ENCODE data around the gene HSD17B4. TPM values are rescaled to one million over a fixed set of nuclear protein-coding genes. Genes with fewer than 3 reads are reported as not detected.

The HSD17B4 gene
- total RNA-seq, 2 donors from 2014 or later = 453 to 480 TPM

- peaks cover 37% of the 10 kb centered on the region for H3K9me3 ChIP-seq (ENCODE audit: control insufficient read depth, low read length)
- DNase-seq = no peak
- H3K4me3 Mint-ChIP-seq = no peak overlapping the region
- no peak for TF ChIP-seq CTCF (conservative IDR thresholded peaks at IDR 0.05)
- peaks cover 18% of the 10 kb centered on the region for H3K9me3 Mint-ChIP-seq
- no peaks in the 10 kb centered on the region for H3K4me1 ChIP-seq (ENCODE audit: control insufficient read depth, insufficient read depth, low read length)
- peaks cover 42% of the 10 kb centered on the region for H3K36me3 ChIP-seq (ENCODE audit: control insufficient read depth, insufficient read depth, low read length)
- no peaks in the 10 kb centered on the region for H3K27me3 ChIP-seq (ENCODE audit: control insufficient read depth, insufficient read depth, low read length, poor library complexity, severe bottlenecking)
- peaks cover 20% of the 10 kb centered on the region for H3K4me1 Mint-ChIP-seq
- 88% methylated on average over 1 of the region's 1 CpG; no CpG with 5 or more reads in 1 of the 2 experiments for WGBS, 2 experiments (ENCODE audit: insufficient coverage in 1 of 2, insufficient read length in 1 of 2)
- no peak overlapping the region for H3K27ac Mint-ChIP-seq
- H3K27ac ChIP-seq (ENCODE audit: low read depth, low read length) = no peak overlapping the region
- peak overlapping the region; percentile 0 for H3K4me3 ChIP-seq (ENCODE audit: low read length)
- H3K27me3 Mint-ChIP-seq (ENCODE audit: insufficient read depth) = no peaks in the 10 kb centered on the region
- H3K9ac ChIP-seq (ENCODE audit: extremely low read depth, low read length, poor library complexity, severe bottlenecking) = no peak overlapping the region
- peaks cover 75% of the 10 kb centered on the region for H3K36me3 Mint-ChIP-seq (ENCODE audit: low read depth)
These were observed 16.0 kb downstream of the HSD17B4 start for GRCh38 chr5:119468286-119468685.

- H3K27me3 Mint-ChIP-seq (ENCODE audit: insufficient read depth) = no peaks in the 10 kb centered on the region
- H3K9me3 Mint-ChIP-seq = peaks cover 16% of the 10 kb centered on the region
- no peaks in the 10 kb centered on the region for H3K4me1 ChIP-seq (ENCODE audit: control insufficient read depth, insufficient read depth, low read length)
- H3K4me3 Mint-ChIP-seq = no peak overlapping the region
- peaks cover 75% of the 10 kb centered on the region for H3K36me3 Mint-ChIP-seq (ENCODE audit: low read depth)
- H3K9me3 ChIP-seq (ENCODE audit: control insufficient read depth, low read length) = peaks cover 32% of the 10 kb centered on the region
- H3K27me3 ChIP-seq (ENCODE audit: control insufficient read depth, insufficient read depth, low read length, poor library complexity, severe bottlenecking) = no peaks in the 10 kb centered on the region
- peaks cover 23% of the 10 kb centered on the region for H3K4me1 Mint-ChIP-seq
- TF ChIP-seq CTCF (conservative IDR thresholded peaks at IDR 0.05) = no peak
- 69% methylated on average over 3 of the region's 3 CpGs; no CpG with 5 or more reads in 1 of the 2 experiments for WGBS, 2 experiments (ENCODE audit: insufficient coverage in 1 of 2, insufficient read length in 1 of 2)
- no peak overlapping the region for H3K27ac ChIP-seq (ENCODE audit: low read depth, low read length)
- DNase-seq = peak; percentile 74
- H3K9ac ChIP-seq (ENCODE audit: extremely low read depth, low read length, poor library complexity, severe bottlenecking) = no peak overlapping the region
- H3K4me3 ChIP-seq (ENCODE audit: low read length) = no peak overlapping the region
- no peak overlapping the region for H3K27ac Mint-ChIP-seq
- H3K36me3 ChIP-seq (ENCODE audit: control insufficient read depth, insufficient read depth, low read length) = peaks cover 48% of the 10 kb centered on the region
These were observed 17.9 kb downstream of the HSD17B4 start for GRCh38 chr5:119470105-119470763.

GRCh38 chr5:119470851-119471451 lies 18.7 kb downstream of the HSD17B4 start:
- peaks cover 69% of the 10 kb centered on the region for H3K36me3 Mint-ChIP-seq (ENCODE audit: low read depth)
- Histone ChIP-seq H3K27me3 (ENCODE audit: control insufficient read depth, insufficient read depth, low read length, poor library complexity, severe bottlenecking) (no peaks in the 10 kb centered on the region), H3K27ac (ENCODE audit: low read depth, low read length) (no peak overlapping the region), H3K36me3 (ENCODE audit: control insufficient read depth, insufficient read depth, low read length) (peaks cover 48% of the 10 kb centered on the region), H3K9ac (ENCODE audit: extremely low read depth, low read length, poor library complexity, severe bottlenecking) (no peak overlapping the region), H3K4me1 (ENCODE audit: control insufficient read depth, insufficient read depth, low read length) (no peaks in the 10 kb centered on the region), H3K4me3 (ENCODE audit: low read length) (no peak overlapping the region), H3K9me3 (ENCODE audit: control insufficient read depth, low read length) (peaks cover 31% of the 10 kb centered on the region)
- WGBS, 2 experiments (ENCODE audit: insufficient coverage in 1 of 2, insufficient read length in 1 of 2) = 33 to 83% methylated on average over 1 to 3 of the region's 3 CpGs
- peaks cover 22% of the 10 kb centered on the region for H3K4me1 Mint-ChIP-seq
- no peak overlapping the region for H3K27ac Mint-ChIP-seq
- H3K9me3 Mint-ChIP-seq = peaks cover 16% of the 10 kb centered on the region
- peak; percentile 89 for TF ChIP-seq CTCF (conservative IDR thresholded peaks at IDR 0.05)
- no peaks in the 10 kb centered on the region for H3K27me3 Mint-ChIP-seq (ENCODE audit: insufficient read depth)
- DNase-seq = no peak
- H3K4me3 Mint-ChIP-seq = no peak overlapping the region

All from endodermal cell (in vitro differentiated cells).